ENCODE results near the gene PUM2.

The PUM2 gene

DNA sequence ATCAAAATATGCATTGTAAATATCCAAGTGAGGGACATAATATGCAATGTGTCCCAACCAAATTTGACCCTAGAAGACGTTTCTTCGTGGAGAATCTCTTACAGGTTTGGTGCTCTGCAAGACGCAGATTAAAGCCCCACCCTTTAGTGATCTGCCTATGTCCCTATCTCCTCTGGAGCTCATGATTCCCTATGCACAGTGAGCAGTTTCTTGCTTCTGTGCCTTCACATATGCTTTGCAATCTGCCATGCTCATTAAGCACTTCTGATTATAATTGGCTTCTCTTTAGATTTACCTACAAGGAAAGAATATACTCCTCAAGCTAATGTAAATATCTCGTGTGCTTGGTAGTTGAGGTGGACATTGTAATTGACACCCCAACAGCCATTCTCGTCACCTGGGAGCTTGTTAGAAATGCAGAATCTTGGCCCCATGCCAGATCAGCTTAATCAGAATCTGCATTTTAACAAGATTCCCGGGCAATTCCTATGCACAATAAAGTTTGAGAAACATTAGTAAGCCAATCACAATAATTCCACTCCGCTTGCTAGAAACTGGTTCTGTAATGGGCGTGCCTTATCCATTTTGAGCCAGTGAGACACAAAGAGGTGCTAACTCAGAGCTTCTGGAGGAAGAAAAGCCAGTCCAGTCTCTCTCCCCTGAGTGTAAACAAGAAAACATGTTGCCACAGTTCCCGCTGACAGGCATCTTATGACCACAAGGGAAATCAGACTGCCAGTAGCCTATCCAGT, 2.8 kb upstream of the PUM2 start:
- CTCF ChIA-PET: interaction anchor here (0.6 to 1.3 kb wide), 3 partner anchors 27 to 411 kb away, joined by 3 to 4 read pairs (median 3); no protein-coding TSS in a partner anchor
- no peak overlapping the region for H3K27ac ChIP-seq
- DNase-seq (ENCODE audit: low spot score): peak; percentile 38
- POLR2A ChIA-PET (ENCODE audit: low non-redundant PET): no interaction called here
- TF ChIP-seq, protein P1, sequence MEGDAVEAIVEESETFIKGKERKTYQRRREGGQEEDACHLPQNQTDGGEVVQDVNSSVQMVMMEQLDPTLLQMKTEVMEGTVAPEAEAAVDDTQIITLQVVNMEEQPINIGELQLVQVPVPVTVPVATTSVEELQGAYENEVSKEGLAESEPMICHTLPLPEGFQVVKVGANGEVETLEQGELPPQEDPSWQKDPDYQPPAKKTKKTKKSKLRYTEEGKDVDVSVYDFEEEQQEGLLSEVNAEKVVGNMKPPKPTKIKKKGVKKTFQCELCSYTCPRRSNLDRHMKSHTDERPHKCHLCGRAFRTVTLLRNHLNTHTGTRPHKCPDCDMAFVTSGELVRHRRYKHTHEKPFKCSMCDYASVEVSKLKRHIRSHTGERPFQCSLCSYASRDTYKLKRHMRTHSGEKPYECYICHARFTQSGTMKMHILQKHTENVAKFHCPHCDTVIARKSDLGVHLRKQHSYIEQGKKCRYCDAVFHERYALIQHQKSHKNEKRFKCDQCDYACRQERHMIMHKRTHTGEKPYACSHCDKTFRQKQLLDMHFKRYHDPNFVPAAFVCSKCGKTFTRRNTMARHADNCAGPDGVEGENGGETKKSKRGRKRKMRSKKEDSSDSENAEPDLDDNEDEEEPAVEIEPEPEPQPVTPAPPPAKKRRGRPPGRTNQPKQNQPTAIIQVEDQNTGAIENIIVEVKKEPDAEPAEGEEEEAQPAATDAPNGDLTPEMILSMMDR (conservative IDR thresholded peaks at IDR 0.05; ENCODE audit: low read depth): no peak

DNA sequence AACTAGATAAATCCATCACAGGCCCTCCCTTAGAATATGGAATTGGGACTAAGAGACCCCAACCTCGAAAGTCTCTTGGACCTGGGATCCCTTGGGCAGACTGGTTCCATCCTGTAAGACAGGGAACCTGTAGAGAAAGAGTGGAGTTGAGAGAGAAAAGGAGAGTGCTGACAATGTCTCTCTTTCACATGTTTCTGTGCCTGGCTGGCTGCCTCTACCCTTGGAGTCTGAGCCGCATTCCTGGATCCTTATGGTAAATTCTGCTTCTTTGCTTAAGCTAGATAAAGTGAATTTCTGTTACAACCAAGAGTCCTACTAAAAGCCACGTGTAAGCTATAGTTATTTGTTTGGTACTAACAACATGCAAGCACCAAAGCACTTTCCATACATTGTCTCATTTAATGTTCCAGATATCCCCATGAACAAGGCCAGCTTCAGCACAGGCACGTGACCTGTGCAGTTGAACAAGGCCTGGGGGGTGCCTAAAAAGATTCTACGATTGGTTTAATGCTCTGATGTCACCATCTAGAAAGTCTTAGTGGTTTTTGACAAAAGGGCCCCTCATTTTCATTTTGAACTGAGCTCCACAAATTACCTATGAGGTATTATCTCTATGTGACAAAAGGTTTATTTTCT, 2.1 kb upstream of the PUM2 start:
- CTCF ChIA-PET: interaction anchor here (1.3 kb wide), 1 partner anchor 26 kb away, joined by 4 read pairs; no protein-coding TSS in a partner anchor
- POLR2A ChIA-PET (ENCODE audit: low non-redundant PET): no interaction called here
- DNase-seq (ENCODE audit: low spot score): no peak
- TF ChIP-seq, protein P1 (conservative IDR thresholded peaks at IDR 0.05; ENCODE audit: low read depth): no peak
- H3K27ac ChIP-seq: no peak overlapping the region

DNA sequence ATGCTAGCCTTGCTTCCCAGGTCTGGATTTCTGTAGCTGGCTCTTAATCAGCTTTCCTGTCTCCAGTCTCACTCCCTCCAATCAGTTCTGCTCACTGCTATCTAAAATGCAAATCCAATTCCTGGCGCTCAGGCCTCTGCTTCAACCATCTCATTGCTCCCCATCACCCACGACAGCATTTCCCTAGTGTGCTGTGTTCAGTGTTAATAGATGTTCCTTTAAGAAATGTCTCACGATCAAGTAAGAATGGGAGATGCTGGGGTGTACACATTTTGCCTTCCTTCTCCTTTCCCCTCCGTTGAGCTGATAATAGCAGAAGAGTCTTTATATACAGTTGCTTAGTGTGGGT, 1.6 kb upstream of the PUM2 start:
- ChIA-PET CTCF (no interaction called here), POLR2A (ENCODE audit: low non-redundant PET) (no interaction called here)
- no peak overlapping the region for H3K27ac ChIP-seq
- no peak for DNase-seq (ENCODE audit: low spot score)
- TF ChIP-seq, protein P1 (conservative IDR thresholded peaks at IDR 0.05; ENCODE audit: low read depth): no peak

DNA sequence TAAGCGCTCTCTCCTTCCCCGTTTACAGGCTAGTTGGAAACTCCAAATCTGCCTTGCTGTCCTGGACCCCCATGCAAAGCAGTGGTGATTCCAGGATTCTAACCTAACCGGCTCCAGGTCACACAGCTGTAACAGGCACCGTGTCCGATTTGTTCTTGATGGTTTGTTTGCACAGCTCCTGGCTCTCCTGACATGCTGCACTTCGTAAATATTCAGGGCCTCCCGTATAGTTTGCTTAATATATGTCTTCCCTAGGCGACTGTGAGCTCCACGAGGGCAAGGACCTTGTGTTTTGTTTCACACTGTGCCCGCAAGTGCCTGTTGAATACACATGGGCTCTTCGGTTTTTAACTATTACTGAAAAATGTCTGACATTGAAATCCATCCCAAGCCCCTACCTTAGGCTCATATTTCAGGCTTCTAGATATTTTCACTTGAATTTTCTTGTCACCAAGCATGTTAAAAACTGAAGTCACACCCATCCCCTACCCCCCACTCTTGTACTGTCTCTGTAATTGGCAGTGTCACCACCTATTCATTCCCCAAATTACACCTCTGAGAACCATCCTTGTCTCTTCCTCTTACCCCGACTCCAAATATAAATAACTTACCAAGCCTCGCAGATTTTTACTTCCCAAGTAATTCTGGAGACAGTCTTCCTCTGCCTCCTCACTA, 1.0 kb upstream of the PUM2 start:
- CTCF ChIA-PET: interaction anchor here (0.6 kb wide), 1 partner anchor 96 kb away, joined by 4 read pairs; no protein-coding TSS in a partner anchor
- POLR2A ChIA-PET (ENCODE audit: low non-redundant PET): no interaction called here
- TF ChIP-seq, protein P1 (conservative IDR thresholded peaks at IDR 0.05; ENCODE audit: low read depth): no peak
- DNase-seq (ENCODE audit: low spot score): no peak
- peak overlapping the region; percentile 92 for H3K27ac ChIP-seq

DNA sequence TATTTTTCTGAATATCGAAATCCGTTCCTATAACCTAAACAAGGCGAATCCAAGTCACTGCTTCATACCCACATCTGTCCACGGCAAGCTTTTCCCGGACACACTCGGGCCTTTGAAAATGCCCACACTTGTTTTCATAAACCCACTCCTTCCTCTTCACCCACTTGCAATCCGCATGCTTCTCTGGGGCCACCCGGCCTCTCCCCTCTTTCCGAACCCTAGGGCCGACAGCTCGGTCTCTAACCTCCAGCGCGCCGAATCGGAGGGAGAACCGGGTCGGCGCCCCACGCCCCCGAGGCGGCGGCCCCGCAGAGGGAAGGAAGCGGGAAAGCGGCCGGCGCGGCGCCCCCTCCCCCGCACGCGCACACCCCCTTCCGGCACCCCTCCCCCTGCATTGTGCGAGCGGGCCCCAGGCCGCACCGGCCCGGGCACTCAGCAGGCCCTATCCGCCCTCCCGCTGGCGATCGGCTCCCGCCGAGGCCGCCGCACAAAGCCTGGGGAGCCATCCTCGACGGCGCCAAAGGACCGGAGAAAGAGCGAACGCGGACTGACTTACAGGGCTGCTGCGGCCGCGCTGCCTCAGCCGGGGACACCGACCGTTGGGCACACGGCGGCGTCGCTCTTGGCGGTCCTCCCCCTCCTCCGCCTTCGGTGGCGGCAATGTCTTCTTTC, 467 bp downstream of the PUM2 start:
- peak; percentile 36 for DNase-seq (ENCODE audit: low spot score)
- POLR2A ChIA-PET (ENCODE audit: low non-redundant PET): no interaction called here
- CTCF ChIA-PET: interaction anchor here (1.2 to 1.5 kb wide), 2 partner anchors 23 to 25 kb away, joined by 3 read pairs; no protein-coding TSS in a partner anchor

More for the DNA sequence above, 467 bp downstream of the PUM2 start:
- TF ChIP-seq, protein P1 (conservative IDR thresholded peaks at IDR 0.05; ENCODE audit: low read depth): no peak
- H3K27ac ChIP-seq: peak overlapping the region; percentile 92
